ENCODE measurements around the gene CTDSP2. TPM values are rescaled to one million over a fixed set of nuclear protein-coding genes. Genes with fewer than 3 reads are reported as not detected.

CTDSP2 gene
- polyA plus RNA-seq, 3 donors, result 59.1 to 148 (median 70.2) TPM

DNA sequence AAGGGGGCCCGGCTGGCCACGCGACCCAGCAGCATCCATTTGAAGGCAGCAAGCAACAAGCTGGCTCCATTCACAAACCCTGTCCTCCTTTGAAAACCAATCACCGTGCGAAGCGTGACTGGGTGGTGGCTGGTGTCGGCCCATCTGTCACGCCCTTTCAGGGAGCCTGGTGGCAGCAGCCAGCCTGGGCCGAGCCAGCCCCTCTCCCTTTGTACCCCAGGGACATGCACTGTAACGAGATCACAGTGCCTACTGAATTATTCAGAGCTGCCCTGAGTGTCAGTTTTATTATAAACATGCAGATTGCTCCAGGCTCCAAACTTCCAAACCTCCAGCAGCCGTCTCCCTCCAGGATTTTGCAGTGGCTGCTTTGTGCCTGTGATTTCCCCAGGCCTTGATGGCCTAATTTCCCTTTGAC lies 22.3 kb upstream of the CTDSP2 start:
- H2AFZ ChIP-seq (ENCODE audit: insufficient read depth, low read depth, low read length, poor library complexity, severe bottlenecking), result no peak overlapping the region
- intact Hi-C loops (cut with micrococcal nuclease), result no loop called here
- Mint-ChIP-seq H3K27me3 (ENCODE audit: low read depth in 3 of 3) (peaks cover 1 to 10% (median 4%) of the 10 kb centered on the region in 3 donors), H3K9me3 (peaks cover 0 to 2% (median 0%) of the 10 kb centered on the region in 7 donors), H3K4me1 (peaks cover 11% of the 10 kb centered on the region), H3K4me3 (no peak overlapping the region), H3K36me3 (no peaks in the 10 kb centered on the region), H3K27ac (no peak overlapping the region)
- H3K9ac ChIP-seq (ENCODE audit: insufficient read depth, low read length, poor library complexity, severe bottlenecking), result no peak overlapping the region
- no peaks in the 10 kb centered on the region for H4K20me1 ChIP-seq (ENCODE audit: insufficient read depth, low read length)
- 95% methylated on average over 10 of the region's 11 CpGs for WGBS (ENCODE audit: insufficient coverage)
- H3K4me1 ChIP-seq (ENCODE audit: control insufficient read depth in 1 of 2, insufficient read depth in 2 of 2, low read length in 2 of 2), result peaks cover 13 to 21% of the 10 kb centered on the region in 2 donors
- no peak overlapping the region for H3K27ac ChIP-seq (ENCODE audit: low read depth in 1 of 2, low read length in 2 of 2)
- peaks cover 3 to 7% of the 10 kb centered on the region in 2 donors for H3K27me3 ChIP-seq (ENCODE audit: control insufficient read depth in 2 of 2, insufficient read depth in 2 of 2, low read length in 2 of 2)
- no peak for TF ChIP-seq CTCF (IDR thresholded peaks at IDR 0.05)
- no peak overlapping the region for H3K4me2 ChIP-seq (replicated peaks; ENCODE audit: extremely low read depth, low read length, poor library complexity, severe bottlenecking)
- DNase-seq, result no peak
- H3K4me3 ChIP-seq (replicated peaks in 1 of 3; ENCODE audit: low read depth in 2 of 3, low read length in 3 of 3), result no peak overlapping the region
- no peaks in the 10 kb centered on the region for H3K36me3 ChIP-seq (replicated peaks in 1 of 2; ENCODE audit: control insufficient read depth in 1 of 2, insufficient read depth in 2 of 2, low read length in 2 of 2)
- H3K79me2 ChIP-seq (ENCODE audit: insufficient read depth, low read length), result no peaks in the 10 kb centered on the region
- H3K9me3 ChIP-seq (replicated peaks in 1 of 2; ENCODE audit: control insufficient read depth in 1 of 2, insufficient read depth in 1 of 2, low read length in 2 of 2), result no peaks in the 10 kb centered on the region

DNA sequence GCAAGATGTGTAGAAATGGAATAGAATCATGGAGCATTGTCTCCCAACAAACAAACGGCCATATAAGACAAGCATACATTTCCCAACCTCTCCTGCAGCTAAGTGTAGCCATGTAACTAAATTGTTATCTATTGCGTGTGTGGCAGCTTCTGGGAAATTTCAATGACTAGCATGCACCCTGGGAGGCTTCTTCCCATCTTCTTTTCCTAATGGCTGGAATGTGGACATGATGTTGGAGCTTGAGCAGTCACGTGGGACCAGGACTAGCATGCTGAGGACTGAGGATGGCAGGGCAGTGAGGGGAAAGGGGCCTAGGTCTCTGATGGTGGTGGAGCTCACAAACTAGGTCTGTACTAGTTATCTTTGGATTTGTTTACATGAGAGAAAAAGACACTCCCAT lies 21.7 kb upstream of the CTDSP2 start:
- peaks cover 0 to 2% (median 0%) of the 10 kb centered on the region in 7 donors for H3K9me3 Mint-ChIP-seq
- Histone ChIP-seq H2AFZ (ENCODE audit: insufficient read depth, low read depth, low read length, poor library complexity, severe bottlenecking) (no peak overlapping the region), H3K36me3 (replicated peaks in 1 of 2; ENCODE audit: control insufficient read depth in 1 of 2, insufficient read depth in 2 of 2, low read length in 2 of 2) (no peaks in the 10 kb centered on the region), H3K79me2 (ENCODE audit: insufficient read depth, low read length) (no peaks in the 10 kb centered on the region), H4K20me1 (ENCODE audit: insufficient read depth, low read length) (no peaks in the 10 kb centered on the region), H3K27ac (ENCODE audit: low read depth in 1 of 2, low read length in 2 of 2) (no peak overlapping the region), H3K4me3 (replicated peaks in 1 of 3; ENCODE audit: low read depth in 2 of 3, low read length in 3 of 3) (no peak overlapping the region), H3K9me3 (replicated peaks in 1 of 2; ENCODE audit: control insufficient read depth in 1 of 2, insufficient read depth in 1 of 2, low read length in 2 of 2) (no peaks in the 10 kb centered on the region), H3K4me2 (replicated peaks; ENCODE audit: extremely low read depth, low read length, poor library complexity, severe bottlenecking) (no peak overlapping the region), H3K4me1 (ENCODE audit: control insufficient read depth in 1 of 2, insufficient read depth in 2 of 2, low read length in 2 of 2) (peaks cover 11 to 18% of the 10 kb centered on the region in 2 donors), H3K27me3 (ENCODE audit: control insufficient read depth in 2 of 2, insufficient read depth in 2 of 2, low read length in 2 of 2) (peaks cover 3 to 7% of the 10 kb centered on the region in 2 donors), H3K9ac (ENCODE audit: insufficient read depth, low read length, poor library complexity, severe bottlenecking) (no peak overlapping the region)
- H3K4me3 Mint-ChIP-seq, result no peak overlapping the region
- H3K4me1 Mint-ChIP-seq, result peaks cover 9% of the 10 kb centered on the region
- WGBS (ENCODE audit: insufficient coverage), result no CpG with 5 or more reads among the region's 3 CpGs
- no peak for TF ChIP-seq CTCF (IDR thresholded peaks at IDR 0.05)
- no peaks in the 10 kb centered on the region for H3K36me3 Mint-ChIP-seq
- DNase-seq, result no peak
- H3K27ac Mint-ChIP-seq, result no peak overlapping the region
- intact Hi-C loops (cut with micrococcal nuclease), result no loop called here
- H3K27me3 Mint-ChIP-seq (ENCODE audit: low read depth in 3 of 3), result peaks cover 1 to 10% (median 7%) of the 10 kb centered on the region in 3 donors
